K562 (cell line): ENCODE results near the gene LASP1. TPM values are rescaled to one million over a fixed set of nuclear protein-coding genes. Genes with fewer than 3 reads are reported as not detected.
A peak's percentile ranks its signal among the peaks of the same experiment; 100 is the strongest.

Experiments
- BRD9 ChIP-seq: fragments of 450-650 bp; IDR thresholded peaks from 2 replicates; pipeline ENCODE4 v1.6.1; 2018; ENCODE audit warnings: low read depth; ENCODE audit not compliant: partially characterized antibody
- ETV1 ChIP-seq: fragments of 450-650 bp; conservative IDR thresholded peaks from 2 replicates; pipeline ENCODE4 v1.6.1; 2016; ENCODE audit warnings: missing genetic modification characterization, control low read depth, low read depth, missing compliant biosample characterization
- FOXP1 ChIP-seq: sonication (generic); formaldehyde crosslinking; IDR thresholded peaks from 2 replicates; pipeline ENCODE4 v1.8.0; 2022; ENCODE audit warnings: mild to moderate bottlenecking, missing genetic modification reagents
- FUS ChIP-seq: fragments of 200-400 bp; formaldehyde crosslinking; optimal IDR thresholded peaks from 2 replicates; pipeline ENCODE3; 2017; ENCODE audit warnings: low read depth, low read length
- MAFF ChIP-seq: IDR thresholded peaks from 2 replicates; pipeline ENCODE4 v1.6.1; 2012; ENCODE audit warnings: low read length, improper control_type of control experiment
- MYNN ChIP-seq, 2 experiments: sonication (generic); formaldehyde crosslinking in 1 of 2; IDR thresholded peaks; 2 replicates each; pipeline versions ENCODE4 v1.5.0 to v1.6.1; 2016 to 2020; ENCODE audit warnings: antibody characterized with exemption in 1 of 2, missing genetic modification reagents in 1 of 2
- NR2F6 ChIP-seq: fragments of 450-650 bp; formaldehyde crosslinking; IDR thresholded peaks from 2 replicates; pipeline ENCODE4 v1.4.0; 2020; ENCODE audit warnings: mild to moderate bottlenecking
- PPARD ChIP-seq: fragments of 250-450 bp; sonication (Bioruptor Pico); IDR thresholded peaks from 2 replicates; pipeline ENCODE4 v1.8.0; 2022; ENCODE audit warnings: inconsistent platforms, mild to moderate bottlenecking, moderate library complexity
- RBM34 ChIP-seq: fragments of 200-400 bp; formaldehyde crosslinking; IDR thresholded peaks from 2 replicates; pipeline ENCODE4 v1.6.1; 2018; ENCODE audit warnings: low read length, borderline replicate concordance; ENCODE audit not compliant: insufficient read depth
- SIN3A ChIP-seq, 2 experiments: fragments of 150-350 bp in 1 of 2; IDR thresholded peaks; 2 replicates each; pipeline ENCODE4 v1.6.1; 2011 to 2016; ENCODE audit warnings: borderline replicate concordance in 2 of 2, low read depth in 2 of 2, low read length in 2 of 2, mild to moderate bottlenecking in 2 of 2, moderate library complexity in 2 of 2; ENCODE audit not compliant: control insufficient read depth in 1 of 2
- SP1 ChIP-seq: sonication (generic); formaldehyde crosslinking; IDR thresholded peaks from 2 replicates; pipeline ENCODE4 v1.8.1; 2022; ENCODE audit warnings: mild to moderate bottlenecking, missing genetic modification reagents
- ZNF57 ChIP-seq: fragments of 450-650 bp; formaldehyde crosslinking; IDR thresholded peaks from 2 replicates; pipeline ENCODE4 v1.4.0; 2020; ENCODE audit warnings: mild to moderate bottlenecking, moderate library complexity
- ZNF583 ChIP-seq: fragments of 250-450 bp; sonication (Bioruptor Pico); IDR thresholded peaks from 2 replicates; pipeline ENCODE4 v1.4.0; 2020
- ZNF586 ChIP-seq: fragments of 450-650 bp; formaldehyde crosslinking; conservative IDR thresholded peaks from 2 replicates; pipeline ENCODE4 v1.4.0; 2020; ENCODE audit warnings: mild to moderate bottlenecking, moderate library complexity
- polyA plus RNA-seq, 8 experiments: library from polyadenylated mRNA; depleted of rRNA in 4 of 8; stranded (reverse) in 5 of 8; unstranded in 3 of 8; fragments of >200 nt; fragmentation: Nextera tagmentation in 2 of 8; fragmentation: Illumina TruSeq in 1 of 8; extraction: Ambion mirVana in 2 of 8; extraction: Trizol in 1 of 8; gene quantifications; 2 replicates each; pipeline versions ENCODE4 v1.2.1 to v1.2.3, GENCODE V29; 2011 to 2014; ENCODE audit warnings: inconsistent platforms in 1 of 8, missing spikeins in 1 of 8
- total RNA-seq, 7 experiments: library from RNA; depleted of rRNA in 6 of 7; stranded (reverse); fragments of >200 nt in 6 of 7; fragmentation: Illumina TruSeq in 2 of 7; extraction: Trizol in 2 of 7; gene quantifications; 2 replicates each; pipeline versions ENCODE4 v1.2.1 to v1.2.3, GENCODE V29; 2011 to 2021; ENCODE audit warnings: low replicate concordance in 1 of 7
- TF ChIP-seq, protein P1 (sequence below): fragments of 450-650 bp; IDR thresholded peaks from 2 replicates; pipeline ENCODE4 v1.6.1; 2016
- TF ChIP-seq, protein P2 (sequence below): sonication (generic); formaldehyde crosslinking; IDR thresholded peaks from 2 replicates; pipeline ENCODE4 v1.8.0; 2022; ENCODE audit warnings: mild to moderate bottlenecking, missing genetic modification reagents, borderline replicate concordance
- TF ChIP-seq, protein P3 (sequence below): fragments of 450-650 bp; formaldehyde crosslinking; conservative IDR thresholded peaks from 2 replicates; pipeline ENCODE4 v1.4.0; 2022; ENCODE audit warnings: mild to moderate bottlenecking, missing genetic modification characterization
- TF ChIP-seq, protein P4 (sequence below): fragments of 250-450 bp; sonication (Bioruptor Pico); IDR thresholded peaks from 2 replicates; pipeline ENCODE4 v1.5.1; 2021; ENCODE audit warnings: mild to moderate bottlenecking

LASP1 gene
- total and polyA plus RNA-seq, 9 of the 15 experiments (the other 6 are each of a cell fraction or from before 2014, with no cell fraction given), result 23.0 to 125 (median 55.3) TPM

DNA sequence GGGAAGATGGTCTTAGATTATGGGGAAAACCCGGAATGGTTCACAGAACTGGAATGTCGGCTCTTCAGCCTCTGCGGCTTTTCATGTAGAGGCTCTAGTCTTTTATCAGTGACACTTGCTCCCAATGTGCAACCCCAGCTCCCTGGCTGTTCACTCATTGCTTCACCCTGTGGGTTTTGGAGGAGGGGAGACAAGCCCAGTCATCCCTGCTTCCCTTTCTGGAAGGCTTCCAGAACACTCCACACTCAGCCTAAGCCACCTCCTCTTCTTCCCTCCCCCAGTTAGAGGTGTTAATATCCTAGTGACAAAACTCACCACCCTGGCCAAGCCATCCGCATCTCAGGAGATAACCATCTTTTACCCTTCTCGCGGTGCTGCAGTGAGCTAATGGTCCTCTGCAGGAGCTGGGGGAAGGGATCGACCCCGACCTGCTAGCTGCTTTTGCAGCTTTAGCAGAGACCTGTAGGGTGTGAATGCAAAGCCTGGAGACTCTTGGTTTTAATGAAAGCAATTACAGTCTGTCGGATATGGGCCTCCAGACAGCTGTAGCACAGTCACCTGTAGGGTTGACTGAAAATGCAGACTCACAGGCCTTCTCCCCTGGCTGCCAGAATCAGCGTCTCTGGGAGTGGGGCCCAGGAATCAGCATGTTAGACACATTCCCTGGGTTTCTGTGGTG is 31.3 kb downstream of the LASP1 start (continued):
- peak; percentile 23; the same call in 1 of the 2 replicates for TF ChIP-seq MAFF
- TF ChIP-seq, protein P1, sequence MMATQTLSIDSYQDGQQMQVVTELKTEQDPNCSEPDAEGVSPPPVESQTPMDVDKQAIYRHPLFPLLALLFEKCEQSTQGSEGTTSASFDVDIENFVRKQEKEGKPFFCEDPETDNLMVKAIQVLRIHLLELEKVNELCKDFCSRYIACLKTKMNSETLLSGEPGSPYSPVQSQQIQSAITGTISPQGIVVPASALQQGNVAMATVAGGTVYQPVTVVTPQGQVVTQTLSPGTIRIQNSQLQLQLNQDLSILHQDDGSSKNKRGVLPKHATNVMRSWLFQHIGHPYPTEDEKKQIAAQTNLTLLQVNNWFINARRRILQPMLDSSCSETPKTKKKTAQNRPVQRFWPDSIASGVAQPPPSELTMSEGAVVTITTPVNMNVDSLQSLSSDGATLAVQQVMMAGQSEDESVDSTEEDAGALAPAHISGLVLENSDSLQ, result peak; percentile 35; the same call in 1 of the 2 replicates
- TF ChIP-seq FOXP1 (CRISPR knock-in tag), result no peak
- no peak for TF ChIP-seq SP1 (CRISPR knock-in tag)
- TF ChIP-seq SIN3A (IDR thresholded peaks at IDR 0.05; ENCODE audit: borderline replicate concordance in 2 of 2, control insufficient read depth in 1 of 2, low read depth in 2 of 2, low read length in 2 of 2), result no peak
- TF ChIP-seq, protein P2, sequence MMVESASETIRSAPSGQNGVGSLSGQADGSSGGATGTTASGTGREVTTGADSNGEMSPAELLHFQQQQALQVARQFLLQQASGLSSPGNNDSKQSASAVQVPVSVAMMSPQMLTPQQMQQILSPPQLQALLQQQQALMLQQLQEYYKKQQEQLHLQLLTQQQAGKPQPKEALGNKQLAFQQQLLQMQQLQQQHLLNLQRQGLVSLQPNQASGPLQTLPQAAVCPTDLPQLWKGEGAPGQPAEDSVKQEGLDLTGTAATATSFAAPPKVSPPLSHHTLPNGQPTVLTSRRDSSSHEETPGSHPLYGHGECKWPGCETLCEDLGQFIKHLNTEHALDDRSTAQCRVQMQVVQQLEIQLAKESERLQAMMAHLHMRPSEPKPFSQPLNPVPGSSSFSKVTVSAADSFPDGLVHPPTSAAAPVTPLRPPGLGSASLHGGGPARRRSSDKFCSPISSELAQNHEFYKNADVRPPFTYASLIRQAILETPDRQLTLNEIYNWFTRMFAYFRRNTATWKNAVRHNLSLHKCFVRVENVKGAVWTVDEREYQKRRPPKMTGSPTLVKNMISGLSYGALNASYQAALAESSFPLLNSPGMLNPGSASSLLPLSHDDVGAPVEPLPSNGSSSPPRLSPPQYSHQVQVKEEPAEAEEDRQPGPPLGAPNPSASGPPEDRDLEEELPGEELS (CRISPR knock-in tag), result no peak
- TF ChIP-seq, protein P3, sequence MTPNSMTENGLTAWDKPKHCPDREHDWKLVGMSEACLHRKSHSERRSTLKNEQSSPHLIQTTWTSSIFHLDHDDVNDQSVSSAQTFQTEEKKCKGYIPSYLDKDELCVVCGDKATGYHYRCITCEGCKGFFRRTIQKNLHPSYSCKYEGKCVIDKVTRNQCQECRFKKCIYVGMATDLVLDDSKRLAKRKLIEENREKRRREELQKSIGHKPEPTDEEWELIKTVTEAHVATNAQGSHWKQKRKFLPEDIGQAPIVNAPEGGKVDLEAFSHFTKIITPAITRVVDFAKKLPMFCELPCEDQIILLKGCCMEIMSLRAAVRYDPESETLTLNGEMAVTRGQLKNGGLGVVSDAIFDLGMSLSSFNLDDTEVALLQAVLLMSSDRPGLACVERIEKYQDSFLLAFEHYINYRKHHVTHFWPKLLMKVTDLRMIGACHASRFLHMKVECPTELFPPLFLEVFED (CRISPR knock-in tag), result no peak
- no peak for TF ChIP-seq FUS
- no peak for TF ChIP-seq ZNF57 (CRISPR knock-in tag)
- TF ChIP-seq NR2F6, result no peak
- TF ChIP-seq ZNF583, result no peak
- TF ChIP-seq, protein P4, sequence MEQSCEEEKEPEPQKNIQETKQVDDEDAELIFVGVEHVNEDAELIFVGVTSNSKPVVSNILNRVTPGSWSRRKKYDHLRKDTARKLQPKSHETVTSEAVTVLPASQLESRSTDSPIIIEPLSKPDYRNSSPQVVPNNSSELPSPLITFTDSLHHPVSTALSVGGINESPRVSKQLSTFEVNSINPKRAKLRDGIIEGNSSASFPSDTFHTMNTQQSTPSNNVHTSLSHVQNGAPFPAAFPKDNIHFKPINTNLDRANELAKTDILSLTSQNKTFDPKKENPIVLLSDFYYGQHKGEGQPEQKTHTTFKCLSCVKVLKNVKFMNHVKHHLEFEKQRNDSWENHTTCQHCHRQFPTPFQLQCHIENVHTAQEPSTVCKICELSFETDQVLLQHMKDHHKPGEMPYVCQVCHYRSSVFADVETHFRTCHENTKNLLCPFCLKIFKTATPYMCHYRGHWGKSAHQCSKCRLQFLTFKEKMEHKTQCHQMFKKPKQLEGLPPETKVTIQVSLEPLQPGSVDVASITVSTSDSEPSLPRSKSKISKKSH (CRISPR knock-in tag), result no peak
- no peak for TF ChIP-seq RBM34
- no peak for TF ChIP-seq PPARD (CRISPR knock-in tag)
- TF ChIP-seq ETV1 (tag), result no peak
- no peak for TF ChIP-seq BRD9
- no peak for TF ChIP-seq ZNF586
- TF ChIP-seq MYNN (IDR thresholded peaks at IDR 0.05), result no peak
- TF ChIP-seq MYNN (CRISPR knock-in tag; IDR thresholded peaks at IDR 0.05), result no peak
